ENCODE measurements around the gene CMBL.
A peak's percentile ranks its signal among the peaks of the same experiment; 100 is the strongest.

DNA sequence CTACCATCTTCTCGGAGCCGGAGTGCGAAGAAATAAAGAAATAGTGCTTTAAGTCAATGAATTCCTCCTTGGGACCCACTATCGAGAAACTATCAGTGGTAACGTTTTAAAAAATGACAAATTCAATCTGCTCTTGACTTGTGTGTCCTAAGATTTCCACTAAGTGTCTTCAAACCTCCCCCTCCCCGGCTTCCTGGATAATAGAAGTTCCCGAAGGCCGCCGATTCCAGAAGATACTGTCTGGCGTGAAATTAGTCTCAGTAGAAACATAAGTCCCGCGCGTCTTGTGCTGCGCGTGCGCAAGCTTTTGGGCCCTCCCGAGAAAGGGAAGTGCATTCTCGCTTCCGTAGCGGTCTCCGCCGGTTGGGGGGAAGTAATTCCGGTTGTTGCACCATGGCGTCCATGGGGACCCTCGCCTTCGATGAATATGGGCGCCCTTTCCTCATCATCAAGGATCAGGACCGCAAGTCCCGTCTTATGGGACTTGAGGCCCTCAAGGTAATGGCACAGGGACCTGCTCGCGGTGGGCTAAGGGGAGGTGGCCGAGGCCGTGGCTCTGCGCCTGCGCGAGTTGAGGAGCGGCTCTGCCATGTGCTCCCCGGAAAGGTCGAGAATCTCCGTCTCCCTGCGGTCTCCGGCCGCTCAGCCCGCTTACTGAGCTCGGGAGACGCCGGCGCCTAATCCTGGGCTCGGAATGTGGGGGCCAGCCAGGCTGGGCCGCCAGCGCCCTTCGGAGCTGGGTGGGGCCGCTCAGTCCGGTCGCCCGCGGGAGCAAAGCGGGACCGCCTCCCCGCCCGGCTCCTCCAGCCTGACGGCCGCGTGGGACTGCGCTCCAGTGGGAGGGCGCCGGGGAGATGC is 57.5 kb downstream of the CMBL start, which contains the start of gene CCT5:
- TF ChIP-seq POLR2A (IDR thresholded peaks at IDR 0.05; ENCODE audit: low read depth, low read length): peak; percentile 89
- TF ChIP-seq POLR2AphosphoS5 (IDR thresholded peaks at IDR 0.05; ENCODE audit: low read depth, low read length): peak; percentile 95
- peak; percentile 92 for TF ChIP-seq TAF1 (IDR thresholded peaks at IDR 0.05; ENCODE audit: borderline replicate concordance, low read depth, low read length)

All from GM12892 (cell line).